SK-N-SH treated with all-trans-retinoic acid at 6 μM for 48 hours (cell line): ENCODE data around the gene ZNF334.

ENCODE experiments used
- ATAC-seq: fragments of 200-7000 bp; cut with Tn5 transposase; 3 replicates; pipeline ENCODE4 v1.9.1; 2020; ENCODE audit warnings: mild to moderate bottlenecking, moderate library complexity
- CSDC2 ChIP-seq: fragments of 250-450 bp; sonication (Bioruptor Pico); IDR thresholded peaks from 2 replicates; pipeline ENCODE4 v1.5.0; 2020; ENCODE audit warnings: mild to moderate bottlenecking, moderate library complexity
- ESRRG ChIP-seq: fragments of 250-450 bp; sonication (Bioruptor Pico); IDR thresholded peaks from 2 replicates; pipeline ENCODE4 v1.6.1; 2021; ENCODE audit warnings: mild to moderate bottlenecking
- ISL1 ChIP-seq: fragments of 250-450 bp; sonication (Bioruptor Pico); IDR thresholded peaks from 2 replicates; pipeline ENCODE4 v2.1.2; 2022; ENCODE audit warnings: mild to moderate bottlenecking, moderate library complexity
- OSR1 ChIP-seq: fragments of 250-450 bp; sonication (Bioruptor Pico); IDR thresholded peaks from 2 replicates; pipeline ENCODE4 v1.8.0; 2022; ENCODE audit warnings: moderate library complexity, mild to moderate bottlenecking, inconsistent platforms
- RARB ChIP-seq: fragments of 250-450 bp; sonication (Bioruptor Pico); IDR thresholded peaks from 2 replicates; pipeline ENCODE4 v1.8.0; 2021; ENCODE audit warnings: mild to moderate bottlenecking, moderate library complexity
- SNAI2 ChIP-seq: fragments of 250-450 bp; sonication (Bioruptor Pico); IDR thresholded peaks from 2 replicates; pipeline ENCODE4 v1.5.0; 2020; ENCODE audit warnings: mild to moderate bottlenecking, moderate library complexity
- TCF4 ChIP-seq: fragments of 250-450 bp; sonication (Bioruptor Pico); IDR thresholded peaks from 2 replicates; pipeline ENCODE4 v1.8.0; 2021; ENCODE audit warnings: mild to moderate bottlenecking, moderate library complexity, borderline replicate concordance
- TOX ChIP-seq: fragments of 250-450 bp; sonication (Bioruptor Pico); IDR thresholded peaks from 2 replicates; pipeline ENCODE4 v1.8.0; 2021; ENCODE audit warnings: mild to moderate bottlenecking, moderate library complexity, borderline replicate concordance
- ZC3H10 ChIP-seq: fragments of 250-450 bp; sonication (Bioruptor Pico); IDR thresholded peaks from 2 replicates; pipeline ENCODE4 v1.5.1; 2021; ENCODE audit warnings: mild to moderate bottlenecking, moderate library complexity
- ZFP3 ChIP-seq: fragments of 250-450 bp; sonication (Bioruptor Pico); IDR thresholded peaks from 2 replicates; pipeline ENCODE4 v1.5.0; 2020; ENCODE audit warnings: mild to moderate bottlenecking, moderate library complexity
- ZFP30 ChIP-seq: fragments of 450-650 bp; formaldehyde crosslinking; IDR thresholded peaks from 2 replicates; pipeline ENCODE4 v1.5.0; 2022; ENCODE audit warnings: mild to moderate bottlenecking, moderate library complexity
- ZNF70 ChIP-seq: fragments of 450-650 bp; formaldehyde crosslinking; IDR thresholded peaks from 2 replicates; pipeline ENCODE4 v1.5.0; 2020; ENCODE audit warnings: mild to moderate bottlenecking, moderate library complexity
- ZNF8 ChIP-seq: fragments of 450-650 bp; formaldehyde crosslinking; IDR thresholded peaks from 2 replicates; pipeline ENCODE4 v1.5.0; 2020; ENCODE audit warnings: mild to moderate bottlenecking, moderate library complexity
- TF ChIP-seq, protein P1 (sequence below): fragments of 250-450 bp; sonication (Bioruptor Pico); IDR thresholded peaks from 2 replicates; pipeline ENCODE4 v1.8.0; 2020; ENCODE audit warnings: mild to moderate bottlenecking, moderate library complexity, borderline replicate concordance
- TF ChIP-seq, protein P2 (sequence below): fragments of 250-450 bp; sonication (Bioruptor Pico); IDR thresholded peaks from 2 replicates; pipeline ENCODE4 v1.5.1; 2021; ENCODE audit warnings: mild to moderate bottlenecking, moderate library complexity
- TF ChIP-seq, protein P3 (sequence below): fragments of 250-450 bp; sonication (Bioruptor Pico); IDR thresholded peaks from 2 replicates; pipeline ENCODE4 v1.8.0; 2021; ENCODE audit warnings: low read depth, mild to moderate bottlenecking, moderate library complexity, borderline replicate concordance
- TF ChIP-seq, protein P4 (sequence below): fragments of 250-450 bp; sonication (Bioruptor Pico); IDR thresholded peaks from 2 replicates; pipeline ENCODE4 v1.5.1; 2020; ENCODE audit warnings: low read depth, mild to moderate bottlenecking, moderate library complexity
- TF ChIP-seq, protein P5 (sequence below): fragments of 250-450 bp; sonication (Bioruptor Pico); IDR thresholded peaks from 2 replicates; pipeline ENCODE4 v1.5.0; 2020; ENCODE audit warnings: mild to moderate bottlenecking, moderate library complexity

The ZNF334 gene

DNA sequence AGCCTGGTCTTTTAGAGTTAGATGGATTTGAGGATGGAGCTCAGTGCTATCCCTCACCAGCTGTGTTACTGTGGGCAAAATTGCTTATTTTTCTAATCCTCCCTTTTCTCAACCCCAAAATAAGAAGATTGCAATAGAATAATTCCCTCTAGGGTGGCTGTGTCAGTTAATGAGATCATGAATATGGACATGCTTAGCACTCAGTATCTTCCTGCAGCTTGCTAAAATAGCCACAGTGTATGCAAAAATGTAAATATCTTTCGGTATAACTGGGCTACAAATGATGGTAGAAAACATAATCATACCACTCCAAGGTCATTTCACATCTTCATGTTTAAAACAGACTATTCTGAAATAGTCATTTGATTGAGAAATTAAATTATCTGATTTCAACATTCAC, 35.7 kb downstream of the ZNF334 start:
- TF ChIP-seq ZC3H10 (CRISPR knock-in tag) (no peak), CSDC2 (CRISPR knock-in tag) (no peak), ZNF8 (CRISPR knock-in tag) (no peak), ESRRG (no peak), ZFP3 (no peak), ZNF70 (no peak), TOX (no peak), RARB (no peak), SNAI2 (CRISPR knock-in tag) (no peak), ZFP30 (CRISPR knock-in tag) (no peak)
- TF ChIP-seq, protein P1, sequence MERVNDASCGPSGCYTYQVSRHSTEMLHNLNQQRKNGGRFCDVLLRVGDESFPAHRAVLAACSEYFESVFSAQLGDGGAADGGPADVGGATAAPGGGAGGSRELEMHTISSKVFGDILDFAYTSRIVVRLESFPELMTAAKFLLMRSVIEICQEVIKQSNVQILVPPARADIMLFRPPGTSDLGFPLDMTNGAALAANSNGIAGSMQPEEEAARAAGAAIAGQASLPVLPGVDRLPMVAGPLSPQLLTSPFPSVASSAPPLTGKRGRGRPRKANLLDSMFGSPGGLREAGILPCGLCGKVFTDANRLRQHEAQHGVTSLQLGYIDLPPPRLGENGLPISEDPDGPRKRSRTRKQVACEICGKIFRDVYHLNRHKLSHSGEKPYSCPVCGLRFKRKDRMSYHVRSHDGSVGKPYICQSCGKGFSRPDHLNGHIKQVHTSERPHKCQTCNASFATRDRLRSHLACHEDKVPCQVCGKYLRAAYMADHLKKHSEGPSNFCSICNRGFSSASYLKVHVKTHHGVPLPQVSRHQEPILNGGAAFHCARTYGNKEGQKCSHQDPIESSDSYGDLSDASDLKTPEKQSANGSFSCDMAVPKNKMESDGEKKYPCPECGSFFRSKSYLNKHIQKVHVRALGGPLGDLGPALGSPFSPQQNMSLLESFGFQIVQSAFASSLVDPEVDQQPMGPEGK: no peak
- TF ChIP-seq, protein P2, sequence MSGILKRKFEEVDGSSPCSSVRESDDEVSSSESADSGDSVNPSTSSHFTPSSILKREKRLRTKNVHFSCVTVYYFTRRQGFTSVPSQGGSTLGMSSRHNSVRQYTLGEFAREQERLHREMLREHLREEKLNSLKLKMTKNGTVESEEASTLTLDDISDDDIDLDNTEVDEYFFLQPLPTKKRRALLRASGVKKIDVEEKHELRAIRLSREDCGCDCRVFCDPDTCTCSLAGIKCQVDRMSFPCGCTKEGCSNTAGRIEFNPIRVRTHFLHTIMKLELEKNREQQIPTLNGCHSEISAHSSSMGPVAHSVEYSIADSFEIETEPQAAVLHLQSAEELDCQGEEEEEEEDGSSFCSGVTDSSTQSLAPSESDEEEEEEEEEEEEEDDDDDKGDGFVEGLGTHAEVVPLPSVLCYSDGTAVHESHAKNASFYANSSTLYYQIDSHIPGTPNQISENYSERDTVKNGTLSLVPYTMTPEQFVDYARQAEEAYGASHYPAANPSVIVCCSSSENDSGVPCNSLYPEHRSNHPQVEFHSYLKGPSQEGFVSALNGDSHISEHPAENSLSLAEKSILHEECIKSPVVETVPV: no peak
- TF ChIP-seq, protein P3, sequence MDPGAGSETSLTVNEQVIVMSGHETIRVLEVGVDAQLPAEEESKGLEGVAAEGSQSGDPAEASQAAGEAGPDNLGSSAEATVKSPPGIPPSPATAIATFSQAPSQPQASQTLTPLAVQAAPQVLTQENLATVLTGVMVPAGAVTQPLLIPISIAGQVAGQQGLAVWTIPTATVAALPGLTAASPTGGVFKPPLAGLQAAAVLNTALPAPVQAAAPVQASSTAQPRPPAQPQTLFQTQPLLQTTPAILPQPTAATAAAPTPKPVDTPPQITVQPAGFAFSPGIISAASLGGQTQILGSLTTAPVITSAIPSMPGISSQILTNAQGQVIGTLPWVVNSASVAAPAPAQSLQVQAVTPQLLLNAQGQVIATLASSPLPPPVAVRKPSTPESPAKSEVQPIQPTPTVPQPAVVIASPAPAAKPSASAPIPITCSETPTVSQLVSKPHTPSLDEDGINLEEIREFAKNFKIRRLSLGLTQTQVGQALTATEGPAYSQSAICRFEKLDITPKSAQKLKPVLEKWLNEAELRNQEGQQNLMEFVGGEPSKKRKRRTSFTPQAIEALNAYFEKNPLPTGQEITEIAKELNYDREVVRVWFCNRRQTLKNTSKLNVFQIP (CRISPR knock-in tag): no peak
- TF ChIP-seq, protein P4, sequence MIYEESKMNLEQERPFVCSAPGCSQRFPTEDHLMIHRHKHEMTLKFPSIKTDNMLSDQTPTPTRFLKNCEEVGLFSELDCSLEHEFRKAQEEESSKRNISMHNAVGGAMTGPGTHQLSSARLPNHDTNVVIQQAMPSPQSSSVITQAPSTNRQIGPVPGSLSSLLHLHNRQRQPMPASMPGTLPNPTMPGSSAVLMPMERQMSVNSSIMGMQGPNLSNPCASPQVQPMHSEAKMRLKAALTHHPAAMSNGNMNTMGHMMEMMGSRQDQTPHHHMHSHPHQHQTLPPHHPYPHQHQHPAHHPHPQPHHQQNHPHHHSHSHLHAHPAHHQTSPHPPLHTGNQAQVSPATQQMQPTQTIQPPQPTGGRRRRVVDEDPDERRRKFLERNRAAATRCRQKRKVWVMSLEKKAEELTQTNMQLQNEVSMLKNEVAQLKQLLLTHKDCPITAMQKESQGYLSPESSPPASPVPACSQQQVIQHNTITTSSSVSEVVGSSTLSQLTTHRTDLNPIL: no peak
- ATAC-seq: no peak

DNA sequence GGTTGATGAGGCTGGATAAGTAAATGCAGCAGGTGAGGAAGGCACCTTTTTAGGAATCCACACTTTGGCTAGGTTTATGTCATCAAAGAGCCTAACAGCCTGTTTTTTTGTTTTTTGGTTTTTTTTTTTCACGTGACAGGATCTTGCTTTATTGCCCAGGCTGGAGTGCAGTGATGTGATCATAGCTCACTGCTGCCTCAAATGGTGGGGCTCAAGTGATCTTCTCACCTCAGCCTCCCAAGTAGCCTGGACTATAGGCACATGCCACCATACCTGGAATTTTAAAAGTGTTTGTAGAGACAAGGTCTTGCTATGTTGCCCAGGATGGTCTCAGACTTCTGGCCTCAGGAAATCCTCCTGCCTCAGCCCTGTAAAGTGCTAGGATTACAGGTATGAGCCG, 36.1 kb downstream of the ZNF334 start:
- no peak for TF ChIP-seq SNAI2 (CRISPR knock-in tag)
- no peak for TF ChIP-seq ISL1
- TF ChIP-seq OSR1: no peak
- TF ChIP-seq TOX: no peak
- no peak for TF ChIP-seq RARB
- no peak for TF ChIP-seq ZFP3
- TF ChIP-seq, protein P2: no peak
- no peak for TF ChIP-seq ZNF8 (CRISPR knock-in tag)
- TF ChIP-seq, protein P4: no peak
- TF ChIP-seq, protein P1: no peak
- no peak for TF ChIP-seq ZNF70
- no peak for TF ChIP-seq TCF4
- no peak for TF ChIP-seq ZFP30 (CRISPR knock-in tag)
- TF ChIP-seq, protein P5, sequence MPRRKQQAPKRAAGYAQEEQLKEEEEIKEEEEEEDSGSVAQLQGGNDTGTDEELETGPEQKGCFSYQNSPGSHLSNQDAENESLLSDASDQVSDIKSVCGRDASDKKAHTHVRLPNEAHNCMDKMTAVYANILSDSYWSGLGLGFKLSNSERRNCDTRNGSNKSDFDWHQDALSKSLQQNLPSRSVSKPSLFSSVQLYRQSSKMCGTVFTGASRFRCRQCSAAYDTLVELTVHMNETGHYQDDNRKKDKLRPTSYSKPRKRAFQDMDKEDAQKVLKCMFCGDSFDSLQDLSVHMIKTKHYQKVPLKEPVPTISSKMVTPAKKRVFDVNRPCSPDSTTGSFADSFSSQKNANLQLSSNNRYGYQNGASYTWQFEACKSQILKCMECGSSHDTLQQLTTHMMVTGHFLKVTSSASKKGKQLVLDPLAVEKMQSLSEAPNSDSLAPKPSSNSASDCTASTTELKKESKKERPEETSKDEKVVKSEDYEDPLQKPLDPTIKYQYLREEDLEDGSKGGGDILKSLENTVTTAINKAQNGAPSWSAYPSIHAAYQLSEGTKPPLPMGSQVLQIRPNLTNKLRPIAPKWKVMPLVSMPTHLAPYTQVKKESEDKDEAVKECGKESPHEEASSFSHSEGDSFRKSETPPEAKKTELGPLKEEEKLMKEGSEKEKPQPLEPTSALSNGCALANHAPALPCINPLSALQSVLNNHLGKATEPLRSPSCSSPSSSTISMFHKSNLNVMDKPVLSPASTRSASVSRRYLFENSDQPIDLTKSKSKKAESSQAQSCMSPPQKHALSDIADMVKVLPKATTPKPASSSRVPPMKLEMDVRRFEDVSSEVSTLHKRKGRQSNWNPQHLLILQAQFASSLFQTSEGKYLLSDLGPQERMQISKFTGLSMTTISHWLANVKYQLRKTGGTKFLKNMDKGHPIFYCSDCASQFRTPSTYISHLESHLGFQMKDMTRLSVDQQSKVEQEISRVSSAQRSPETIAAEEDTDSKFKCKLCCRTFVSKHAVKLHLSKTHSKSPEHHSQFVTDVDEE (CRISPR knock-in tag): no peak
- no peak for ATAC-seq
